K562 treated with DMSO at 1 percent for 12 hours (cell line): ENCODE results near the gene CLIC2. TPM values are rescaled to one million over a fixed set of nuclear protein-coding genes. Genes with fewer than 3 reads are reported as not detected.

ENCODE experiments used
- total RNA-seq: library from RNA; unstranded; fragments of 300-600 nt; gene quantifications from 2 replicates; pipeline ENCODE4 v1.2.3, GENCODE V29; 2022; ENCODE audit not compliant: insufficient read depth

Gene CLIC2
- total RNA-seq: 25.9 and 55.6 TPM in 2 replicates

DNA sequence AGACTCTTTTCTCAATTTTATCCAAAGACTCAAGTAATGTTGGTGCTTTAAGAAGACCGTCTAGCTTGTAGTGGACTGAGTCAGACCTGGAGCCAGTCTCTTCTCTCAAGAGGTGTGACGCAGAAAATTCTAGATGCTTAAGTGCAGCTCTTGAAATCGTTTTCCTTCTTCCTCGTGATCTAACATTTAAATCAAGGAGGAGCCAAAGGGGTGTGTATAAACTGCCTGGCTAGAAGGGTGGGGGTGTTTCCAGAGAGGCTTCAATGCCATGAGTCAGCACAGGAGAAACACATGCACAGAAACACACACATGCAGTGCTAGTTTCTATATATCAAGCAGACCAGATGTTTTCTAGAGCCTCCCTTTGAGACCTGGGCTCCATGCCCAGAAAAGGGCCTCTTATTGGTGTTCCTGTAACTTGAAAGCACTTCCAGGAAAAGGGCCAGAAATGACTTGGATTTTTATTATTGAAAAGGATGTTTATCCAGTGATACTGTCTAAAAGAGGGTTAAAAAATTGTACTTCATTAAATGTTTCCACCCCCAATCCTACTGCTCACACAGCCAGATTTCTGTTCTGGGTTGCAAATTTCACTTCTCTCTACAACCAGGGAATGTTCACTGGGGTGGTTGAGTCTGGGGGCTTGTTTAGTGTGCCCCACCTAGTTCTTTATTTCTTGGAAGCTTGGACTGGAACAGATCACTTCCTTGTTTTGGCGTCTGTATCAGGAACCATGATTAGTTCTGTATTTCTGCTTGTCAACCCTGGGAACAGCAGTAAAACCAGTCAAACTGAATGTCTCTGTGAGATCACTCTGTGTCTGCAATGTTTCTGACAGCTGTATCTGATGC lies at the start of gene CLIC2:
TSS of gene CLIC2 (minus strand) at position 129 of the 851 bp plus-strand sequence. CDS start 187 bp downstream, outside the sequence.

DNA sequence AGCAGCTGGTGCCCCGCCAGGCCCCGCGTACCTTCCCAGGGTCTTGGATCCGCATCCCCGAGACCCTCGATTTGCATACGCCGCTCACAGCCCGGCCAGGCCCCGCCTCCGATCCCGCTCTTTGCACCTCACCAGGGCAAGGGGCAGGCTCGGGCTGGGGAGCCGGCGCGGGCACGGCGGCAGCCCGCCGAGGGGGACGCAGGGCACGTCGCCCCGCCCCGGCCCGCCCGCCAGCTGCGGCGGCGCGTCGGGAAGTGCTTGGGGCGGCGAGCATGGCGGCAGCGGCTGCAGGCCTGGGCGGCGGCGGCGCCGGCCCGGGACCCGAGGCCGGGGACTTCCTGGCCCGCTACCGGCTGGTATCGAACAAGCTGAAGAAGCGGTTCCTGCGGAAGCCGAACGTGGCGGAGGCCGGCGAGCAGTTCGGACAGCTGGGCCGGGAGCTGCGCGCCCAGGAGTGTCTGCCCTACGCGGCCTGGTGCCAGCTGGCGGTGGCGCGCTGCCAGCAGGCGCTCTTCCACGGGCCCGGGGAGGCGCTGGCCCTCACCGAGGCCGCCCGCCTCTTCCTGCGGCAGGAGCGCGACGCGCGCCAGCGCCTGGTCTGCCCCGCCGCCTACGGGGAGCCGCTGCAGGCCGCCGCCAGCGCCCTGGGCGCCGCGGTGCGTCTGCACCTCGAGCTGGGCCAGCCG lies 47.6 kb upstream of the CLIC2 start, which contains the start of gene F8A2:
TSS of gene F8A2 (plus strand) at position 253 of the 686 bp plus-strand sequence. CDS start at position 273, 20 bp downstream.

DNA sequence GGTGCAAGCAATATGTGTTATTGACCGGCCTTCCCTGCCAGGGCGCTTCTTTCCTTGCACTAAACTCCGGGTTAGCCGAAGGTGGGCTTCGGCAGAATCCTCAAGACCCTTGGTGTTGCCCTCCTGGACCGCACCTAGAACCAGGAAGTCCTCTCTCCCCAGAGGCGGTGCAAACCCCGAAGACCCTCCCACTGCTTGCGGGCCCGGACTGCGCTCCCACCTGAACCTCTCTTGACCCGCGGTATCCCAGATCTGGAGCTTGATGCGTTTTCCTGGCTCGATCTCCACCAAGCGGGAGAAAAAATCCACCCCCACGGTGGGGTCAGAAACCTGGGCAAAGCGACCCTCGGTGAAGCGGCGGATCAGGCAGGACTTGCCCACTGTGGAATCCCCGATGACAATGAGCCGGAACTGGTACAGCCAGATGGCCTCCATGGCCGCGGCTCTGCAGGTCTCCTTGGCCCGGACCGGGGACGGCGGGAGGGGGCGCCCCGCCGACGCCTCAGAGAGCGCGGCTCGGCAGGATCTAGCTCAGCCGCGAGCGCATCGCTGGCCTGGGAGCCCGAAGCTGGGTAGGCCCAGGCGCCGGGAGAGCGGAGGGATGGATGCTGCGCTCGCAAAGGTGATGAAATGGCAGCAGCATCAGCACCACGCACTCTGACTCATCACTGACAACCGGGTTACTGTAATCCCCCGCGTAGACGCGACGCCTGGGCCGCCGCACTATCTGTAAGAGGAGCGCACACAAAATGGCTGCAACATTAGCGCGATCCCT lies 70.4 kb downstream of the CLIC2 start, which contains the start of gene RAB39B:
TSS of gene RAB39B (minus strand) at position 638 of the 775 bp plus-strand sequence. CDS start at position 435, 203 bp downstream.

Other genes starting within 250 kb of the CLIC2 start
- 66.0 and 91.3 TPM in 2 replicates for gene VBP1, start 118.2 kb downstream of the CLIC2 start, total RNA-seq
- not detected in 2 replicates for gene RAB39B, start 70.1 kb downstream of the CLIC2 start, total RNA-seq
- gene F8A2, start 47.5 kb upstream of the CLIC2 start, total RNA-seq: not detected in 2 replicates
- gene F8A3, start 124.0 kb upstream of the CLIC2 start, total RNA-seq: not detected in 2 replicates